Fibroblast of gingiva (primary cell): Measurements from ENCODE around the gene CTRL.
"Not testable (repeated sequence)": the region's sequence is repeated elsewhere in the genome, so short reads cannot be mapped to it uniquely, and the experiment has no call there.

ENCODE experiments used
- DNase-seq: peaks from one replicate; pipeline ENCODE4 v3.0.0-alpha.2; 2011; ENCODE audit warnings: low read depth

The CTRL gene

DNA sequence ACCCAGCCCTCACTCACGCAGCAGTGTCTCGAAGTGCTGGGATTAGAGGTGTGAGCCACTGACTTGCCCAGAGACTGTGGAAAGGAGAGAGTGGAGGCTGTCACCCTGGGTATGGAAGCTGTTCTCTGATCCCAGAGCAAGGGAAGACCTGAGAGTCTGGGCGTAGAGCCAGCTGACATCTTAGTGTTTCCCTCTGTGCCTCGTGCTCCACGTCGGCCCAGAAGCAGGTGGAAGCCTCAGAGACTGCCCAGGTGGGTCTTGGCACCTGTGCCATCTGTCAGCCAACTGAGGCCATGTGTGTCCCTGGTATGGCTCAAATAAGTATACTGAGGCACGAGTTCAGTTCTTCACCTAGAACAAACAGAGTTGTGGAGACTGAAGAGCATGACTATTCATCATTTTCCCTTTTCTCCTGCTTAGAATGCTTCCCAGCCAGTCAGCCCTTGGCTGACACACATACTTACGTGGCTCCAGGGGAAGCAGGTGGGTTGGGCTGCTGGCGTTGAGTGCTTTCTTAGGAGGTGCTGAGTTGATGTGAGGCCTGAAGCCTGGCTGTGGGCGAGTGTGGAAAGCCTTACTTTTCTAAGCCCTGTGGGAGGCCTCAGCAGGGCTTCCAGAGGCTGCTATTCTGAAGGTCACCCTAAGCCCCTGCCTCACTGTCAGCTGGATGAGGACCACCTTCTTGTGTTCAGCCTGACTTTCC lies 8.1 kb downstream of the CTRL start:
- no peak for DNase-seq

- no peak for DNase-seq
These were observed 8.9 kb downstream of the CTRL start for GRCh38 chr16:67922740-67923139.

DNA sequence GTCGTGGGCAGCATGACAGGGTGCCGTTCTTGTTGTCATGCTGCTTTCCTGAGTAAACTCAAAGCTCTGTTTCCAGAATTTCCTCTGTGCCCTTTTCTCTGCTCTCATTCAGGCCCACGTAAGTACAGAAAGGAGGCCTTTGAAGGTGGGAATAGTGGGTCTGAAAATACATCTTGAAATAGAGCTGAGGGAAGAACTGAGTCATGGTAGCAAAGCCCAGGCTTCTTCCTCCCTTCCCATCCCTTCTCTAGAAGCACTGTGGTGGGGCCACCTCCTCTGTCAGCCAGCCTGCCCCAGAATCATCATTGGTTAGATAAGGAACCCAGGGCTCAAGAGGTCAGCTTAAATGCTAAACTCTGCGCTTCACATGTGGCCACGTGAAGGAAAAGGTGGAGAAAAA lies 9.4 kb downstream of the CTRL start:
- no peak for DNase-seq

DNA sequence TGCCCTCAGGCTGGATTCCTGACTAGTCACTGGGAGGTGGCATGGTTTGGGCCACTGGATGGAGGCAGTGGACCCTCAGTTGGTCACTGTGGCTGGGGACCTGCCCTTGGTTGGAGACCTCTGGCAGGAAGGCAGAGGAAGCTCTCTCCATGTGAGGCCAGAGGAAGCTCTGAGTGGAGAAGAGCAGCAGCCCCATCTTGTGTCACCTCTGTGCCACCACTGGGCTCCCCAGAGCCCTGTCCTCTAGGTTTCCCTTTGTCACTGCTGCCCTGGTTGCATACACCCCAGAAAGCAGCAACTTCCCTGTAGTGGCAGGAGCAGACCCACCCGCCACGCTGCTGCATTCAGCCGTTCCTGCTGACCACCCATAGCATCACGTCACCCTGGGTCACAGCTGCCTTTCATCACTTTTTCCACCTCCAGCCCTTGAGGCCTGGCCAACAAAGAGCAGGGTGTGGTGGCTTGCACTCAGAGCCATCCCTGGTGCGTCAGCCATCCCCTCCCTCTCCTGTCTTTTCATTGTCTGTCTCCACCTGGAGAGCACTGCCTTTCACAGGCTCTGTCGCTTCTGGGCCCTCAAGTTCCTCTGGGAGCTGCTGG lies 11.9 kb downstream of the CTRL start:
- no peak for DNase-seq

- peak; percentile 34 for DNase-seq
These were observed 13.8 kb downstream of the CTRL start for GRCh38 chr16:67917852-67918236.

DNA sequence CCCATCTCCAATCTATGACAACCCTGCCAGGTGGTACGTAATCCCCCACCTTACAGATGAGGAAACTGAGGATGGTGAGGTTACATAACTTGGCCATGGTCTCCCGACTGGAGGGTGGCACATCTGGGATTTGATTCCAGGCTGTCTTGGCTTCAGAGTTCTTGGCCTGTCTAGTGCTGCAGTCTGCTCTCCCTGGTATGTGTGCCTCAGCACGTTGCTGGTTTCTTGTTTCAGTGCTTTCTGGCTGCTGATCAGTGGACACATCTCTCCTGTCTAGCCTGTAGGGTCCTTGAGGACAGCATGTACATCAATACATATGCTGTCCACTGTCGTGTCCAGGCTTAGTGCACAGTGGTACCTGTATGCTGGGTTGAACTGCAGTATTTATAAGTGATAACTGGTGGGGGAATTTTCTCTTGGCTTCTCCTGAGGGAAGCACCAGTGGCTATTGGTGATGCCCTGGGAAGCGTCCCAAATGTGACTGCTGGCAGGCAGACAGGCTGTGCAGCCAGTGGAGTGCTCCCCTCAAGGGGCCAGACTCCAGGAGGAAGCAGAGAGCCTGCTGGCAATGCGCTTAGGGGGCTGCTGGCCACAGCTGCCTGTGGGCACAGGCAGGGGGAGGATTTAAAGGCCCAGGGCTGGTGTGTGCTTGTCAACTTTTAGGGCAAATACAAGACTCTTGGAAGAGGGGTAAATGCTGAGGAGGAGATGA lies 14.4 kb downstream of the CTRL start:
- DNase-seq = peak; percentile 59

- DNase-seq = no peak
These were observed 15.6 kb downstream of the CTRL start for GRCh38 chr16:67915831-67916723.

GRCh38 chr16:67915496-67915769 lies 16.2 kb downstream of the CTRL start:
- DNase-seq = not testable (repeated sequence)

GRCh38 chr16:67914758-67915495 lies 16.7 kb downstream of the CTRL start:
- no peak for DNase-seq

GRCh38 chr16:67910158-67910557 lies 21.5 kb downstream of the CTRL start:
- DNase-seq = peak; percentile 83

GRCh38 chr16:67909056-67909742 lies 22.5 kb downstream of the CTRL start:
- DNase-seq = no peak

GRCh38 chr16:67907397-67908180 lies 24.1 kb downstream of the CTRL start:
- no peak for DNase-seq

DNA sequence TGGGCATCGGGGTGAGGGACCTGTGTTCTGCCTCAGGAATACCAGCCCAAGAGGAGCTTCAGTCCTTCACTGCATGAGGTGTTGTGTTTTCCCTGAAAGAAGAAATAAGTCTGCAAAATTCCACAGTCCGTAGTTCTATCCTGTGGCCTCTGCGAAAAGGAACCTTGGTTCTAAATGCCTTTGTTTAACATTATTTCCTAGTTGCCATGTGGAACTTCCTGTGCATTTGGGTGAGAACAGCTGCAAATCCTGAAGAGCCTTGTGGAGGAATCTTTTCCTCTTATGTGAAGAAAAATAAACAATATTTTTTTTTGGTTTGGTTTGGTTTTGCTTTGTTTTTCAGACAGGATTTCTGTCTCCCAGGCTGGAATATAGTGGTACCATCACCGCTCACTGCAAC lies 28.8 kb downstream of the CTRL start:
- DNase-seq = no peak

GRCh38 chr16:67901734-67902133 lies 29.9 kb downstream of the CTRL start:
- DNase-seq = no peak

GRCh38 chr16:67897231-67897630 lies 34.4 kb downstream of the CTRL start:
- DNase-seq = peak; percentile 51

DNA sequence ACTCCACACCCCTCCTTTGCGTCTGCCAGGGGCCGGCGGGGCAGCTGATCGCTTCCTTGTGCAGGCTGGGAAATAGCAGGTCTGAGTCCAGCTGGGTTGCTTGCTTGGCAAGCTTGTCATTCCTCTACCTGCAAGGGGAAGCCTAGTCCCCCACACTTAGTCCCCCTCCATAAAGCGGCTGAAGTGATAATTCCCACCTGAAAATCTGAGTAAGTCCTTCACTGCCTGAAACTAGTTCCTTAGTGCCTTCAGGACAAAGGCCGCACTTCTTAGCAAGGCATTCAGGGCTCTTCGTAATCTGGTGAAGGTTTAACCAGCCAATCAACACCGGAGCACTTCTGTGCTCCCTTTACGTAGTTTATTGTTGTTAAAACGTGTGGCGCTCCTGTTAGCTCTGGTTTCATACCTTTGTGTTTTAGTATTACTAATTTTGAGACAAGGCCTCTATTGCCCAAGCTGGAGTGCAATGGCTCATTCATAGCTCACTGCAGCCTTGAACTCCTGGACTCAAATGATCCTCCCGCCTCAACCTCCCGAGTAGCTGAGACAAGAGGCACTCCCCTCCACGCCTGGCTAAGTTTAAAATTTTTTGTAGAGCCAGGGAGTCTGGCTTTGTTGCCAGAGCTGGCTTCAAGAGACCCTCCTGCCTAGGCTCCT lies 37.8 kb downstream of the CTRL start:
- no peak for DNase-seq

DNA sequence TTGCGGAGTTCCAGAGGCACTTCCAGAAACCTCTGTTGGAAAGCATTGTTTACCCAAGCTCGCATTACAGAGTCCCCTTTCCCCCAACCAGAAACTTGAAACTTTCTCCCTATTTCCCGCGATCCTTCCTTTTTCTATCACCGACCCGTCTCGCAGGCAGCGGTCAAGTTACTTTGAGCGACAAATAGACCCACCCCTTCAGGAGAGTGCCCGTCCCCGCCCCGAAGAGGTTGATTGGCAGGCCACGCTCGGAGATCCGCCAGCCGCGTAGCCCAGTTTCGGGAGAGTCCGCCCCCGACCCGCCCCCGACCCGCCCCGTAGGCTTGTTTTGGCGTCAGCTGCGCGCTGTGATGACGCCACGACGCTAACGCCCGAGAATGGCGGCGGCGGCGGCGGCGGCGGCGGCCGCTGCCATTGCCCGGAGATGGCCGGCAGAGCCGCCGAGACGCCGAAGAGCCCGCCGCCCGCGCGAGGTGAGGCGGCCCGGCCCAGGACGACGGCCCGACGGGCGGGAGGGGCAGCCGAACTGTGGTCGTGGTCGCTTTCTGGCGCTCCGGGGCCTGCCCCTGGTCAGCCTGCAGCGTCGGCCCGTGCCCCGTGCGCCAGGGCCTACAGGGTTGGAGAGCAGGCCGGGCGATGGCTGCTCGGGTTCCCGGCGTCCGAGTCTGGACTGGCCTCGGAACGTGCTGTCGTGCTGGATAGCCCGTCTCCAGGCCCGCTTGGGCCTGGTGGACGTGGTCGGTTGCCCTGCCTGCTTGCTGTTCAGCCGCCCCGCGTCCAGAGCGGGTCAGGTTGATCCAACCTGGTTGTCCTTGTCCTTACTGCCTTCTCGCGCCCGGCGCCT lies 38.5 kb downstream of the CTRL start, which contains the start of gene PSKH1:
PSKH1 (plus strand) TSS at position 356 of the 844 bp plus-strand sequence. CDS start 15,496 bp downstream, outside the sequence.
- DNase-seq = peak; percentile 92

- DNase-seq = no peak
These were observed 39.3 kb downstream of the CTRL start for GRCh38 chr16:67892375-67892774.

DNA sequence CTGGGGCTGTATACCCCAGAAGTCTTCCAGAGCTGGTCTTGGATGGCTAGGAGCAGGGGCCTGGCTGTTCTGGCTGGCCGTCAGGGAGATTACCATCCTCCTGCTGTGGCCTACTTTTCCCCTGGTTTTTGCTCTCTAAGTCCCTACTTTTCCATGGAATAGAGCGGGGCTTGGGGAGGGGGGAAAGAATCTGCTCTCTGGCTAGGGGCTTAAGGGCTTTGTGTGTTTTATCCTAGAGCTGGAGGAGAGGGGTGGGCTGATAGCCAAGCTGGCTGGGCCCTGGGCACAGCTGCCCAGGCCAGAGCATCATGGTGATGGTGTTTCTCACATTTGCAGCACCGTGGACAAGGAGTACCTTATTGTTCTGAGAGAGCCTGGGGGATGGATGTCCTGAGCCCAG lies 43.3 kb downstream of the CTRL start:
- no peak for DNase-seq
